A549 (cell line): Measurements from ENCODE around the gene TFB2M.

Experiments
- CTCF ChIP-seq: fragments of >200 bp; sonication (Bioruptor Twin); formaldehyde crosslinking; IDR thresholded peaks from 3 replicates; pipeline ENCODE4 v1.5.1; 2016
- ESRRA ChIP-seq: fragments of 150-350 bp; IDR thresholded peaks from 2 replicates; pipeline ENCODE4 v1.6.1; 2014; ENCODE audit warnings: mild to moderate bottlenecking, low read length, borderline replicate concordance
- GATA3 ChIP-seq: IDR thresholded peaks from 2 replicates; pipeline ENCODE4 v1.6.1; 2012; ENCODE audit warnings: borderline replicate concordance
- MAX ChIP-seq: IDR thresholded peaks from 2 replicates; pipeline ENCODE4 v1.6.1; 2012
- POLR2AphosphoS2 ChIP-seq: conservative IDR thresholded peaks from 2 replicates; pipeline ENCODE4 v1.6.1; 2012; ENCODE audit warnings: low read length, improper control_type of control experiment, inconsistent platforms
- RFX5 ChIP-seq: fragments of 450-650 bp; IDR thresholded peaks from 2 replicates; pipeline ENCODE4 v1.7.1; 2014; ENCODE audit warnings: antibody characterized with exemption, mild to moderate bottlenecking, moderate library complexity
- TF ChIP-seq, protein P1 (sequence below): fragments of 450-650 bp; IDR thresholded peaks from 2 replicates; pipeline ENCODE4 v1.6.1; 2014; ENCODE audit warnings: antibody characterized with exemption

DNA sequence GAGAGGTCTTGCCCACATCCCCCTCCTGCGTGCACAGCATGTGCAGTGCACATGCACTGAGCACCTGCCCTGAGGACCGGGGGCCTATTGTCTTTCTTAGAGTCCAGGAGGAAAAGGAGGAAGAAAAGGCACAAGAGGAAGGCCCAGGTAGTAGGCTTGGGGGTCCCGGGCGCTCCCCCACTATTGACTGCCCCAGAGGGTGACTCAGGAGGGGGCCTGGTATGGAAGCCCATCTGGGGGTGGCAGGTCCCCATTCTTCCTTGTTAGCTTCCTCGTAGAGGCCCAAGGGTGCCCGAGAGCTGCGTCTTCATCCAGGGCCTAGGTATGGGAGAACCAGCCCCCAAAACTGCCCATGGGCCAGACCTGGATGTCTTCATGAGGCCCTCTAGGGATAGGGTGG, 54.9 kb downstream of the TFB2M start:
- TF ChIP-seq CTCF: no peak
- TF ChIP-seq, protein P1, sequence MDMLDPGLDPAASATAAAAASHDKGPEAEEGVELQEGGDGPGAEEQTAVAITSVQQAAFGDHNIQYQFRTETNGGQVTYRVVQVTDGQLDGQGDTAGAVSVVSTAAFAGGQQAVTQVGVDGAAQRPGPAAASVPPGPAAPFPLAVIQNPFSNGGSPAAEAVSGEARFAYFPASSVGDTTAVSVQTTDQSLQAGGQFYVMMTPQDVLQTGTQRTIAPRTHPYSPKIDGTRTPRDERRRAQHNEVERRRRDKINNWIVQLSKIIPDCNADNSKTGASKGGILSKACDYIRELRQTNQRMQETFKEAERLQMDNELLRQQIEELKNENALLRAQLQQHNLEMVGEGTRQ: no peak
- TF ChIP-seq GATA3: no peak
- TF ChIP-seq RFX5: no peak
- no peak for TF ChIP-seq MAX
- TF ChIP-seq POLR2AphosphoS2: no peak
- TF ChIP-seq ESRRA: no peak
